ENCODE measurements around the gene NLK.

The NLK gene

GRCh38 chr17:28105501-28105900, 63.0 kb downstream of the NLK start:
- no peak for DNase-seq (ENCODE audit: low read depth)
- no peak overlapping the region for H3K4me3 ChIP-seq (ENCODE audit: low read depth, low read length)
- no peak for TF ChIP-seq MAX (IDR thresholded peaks at IDR 0.05; ENCODE audit: low read depth, low read length)
- no peak for TF ChIP-seq CTCF (IDR thresholded peaks at IDR 0.05; ENCODE audit: low read depth, low read length)
- TF ChIP-seq POLR2A (IDR thresholded peaks at IDR 0.05; ENCODE audit: extremely low read depth, insufficient read length) = no peak
- TF ChIP-seq MYC (IDR thresholded peaks at IDR 0.05; ENCODE audit: low read depth, low read length) = no peak

- DNase-seq (ENCODE audit: low read depth) = no peak
- TF ChIP-seq MAX (IDR thresholded peaks at IDR 0.05; ENCODE audit: low read depth, low read length) = no peak
- TF ChIP-seq MYC (IDR thresholded peaks at IDR 0.05; ENCODE audit: low read depth, low read length) = no peak
- no peak for TF ChIP-seq CTCF (IDR thresholded peaks at IDR 0.05; ENCODE audit: low read depth, low read length)
- no peak for TF ChIP-seq POLR2A (IDR thresholded peaks at IDR 0.05; ENCODE audit: extremely low read depth, insufficient read length)
- no peak overlapping the region for H3K4me3 ChIP-seq (ENCODE audit: low read depth, low read length)
These were observed 67.7 kb downstream of the NLK start for GRCh38 chr17:28110184-28110583.

GRCh38 chr17:28112181-28112580, 69.7 kb downstream of the NLK start:
- no peak for TF ChIP-seq MYC (IDR thresholded peaks at IDR 0.05; ENCODE audit: low read depth, low read length)
- no peak for TF ChIP-seq CTCF (IDR thresholded peaks at IDR 0.05; ENCODE audit: low read depth, low read length)
- no peak for DNase-seq (ENCODE audit: low read depth)
- no peak overlapping the region for H3K4me3 ChIP-seq (ENCODE audit: low read depth, low read length)

GRCh38 chr17:28112606-28113005, 70.1 kb downstream of the NLK start:
- DNase-seq (ENCODE audit: low read depth) = no peak
- H3K4me3 ChIP-seq (ENCODE audit: low read depth, low read length) = no peak overlapping the region
- TF ChIP-seq MAX (IDR thresholded peaks at IDR 0.05; ENCODE audit: low read depth, low read length) (no peak), CTCF (IDR thresholded peaks at IDR 0.05; ENCODE audit: low read depth, low read length) (no peak), POLR2A (IDR thresholded peaks at IDR 0.05; ENCODE audit: extremely low read depth, insufficient read length) (no peak)

- no peak overlapping the region for H3K4me3 ChIP-seq (ENCODE audit: low read depth, low read length)
- no peak for DNase-seq (ENCODE audit: low read depth)
- TF ChIP-seq CTCF (IDR thresholded peaks at IDR 0.05; ENCODE audit: low read depth, low read length) = no peak
- TF ChIP-seq MYC (IDR thresholded peaks at IDR 0.05; ENCODE audit: low read depth, low read length) = no peak
- TF ChIP-seq POLR2A (IDR thresholded peaks at IDR 0.05; ENCODE audit: extremely low read depth, insufficient read length) = no peak
- TF ChIP-seq MAX (IDR thresholded peaks at IDR 0.05; ENCODE audit: low read depth, low read length) = no peak
These were observed 70.8 kb downstream of the NLK start for GRCh38 chr17:28113269-28113668.

- H3K4me3 ChIP-seq (ENCODE audit: low read depth, low read length) = no peak overlapping the region
- TF ChIP-seq POLR2A (IDR thresholded peaks at IDR 0.05; ENCODE audit: extremely low read depth, insufficient read length) = no peak
- no peak for TF ChIP-seq CTCF (IDR thresholded peaks at IDR 0.05; ENCODE audit: low read depth, low read length)
- TF ChIP-seq MYC (IDR thresholded peaks at IDR 0.05; ENCODE audit: low read depth, low read length) = no peak
- TF ChIP-seq MAX (IDR thresholded peaks at IDR 0.05; ENCODE audit: low read depth, low read length) = no peak
- DNase-seq (ENCODE audit: low read depth) = no peak
These were observed 72.6 kb downstream of the NLK start for GRCh38 chr17:28115046-28115445.
